HCT116 (cell line): ENCODE measurements around the gene WASL. TPM values are rescaled to one million over a fixed set of nuclear protein-coding genes. Genes with fewer than 3 reads are reported as not detected.

Experiments
- ATAC-seq: fragments of 200-7000 bp; cut with Tn5 transposase; 2 replicates; pipeline ENCODE4 v1.9.1; 2020; ENCODE audit warnings: mild to moderate bottlenecking, moderate library complexity
- BruUV-seq: library from RNA; stranded (reverse); fragments of 400-500 nt; replicated peaks from 2 replicates; lab custom pipeline; 2021; lab: Mats Ljungman, UMichigan
- CTCF ChIA-PET: fragments of 300-600 bp; sonication (Branson Sonifier 250); formaldehyde crosslinking; loops from one replicate; lab custom pipeline; 2021; ENCODE audit warnings: antibody characterized with exemption; lab: Charles Lee
- POLR2A ChIA-PET: fragments of 300-600, 350-600 bp; sonication (Branson Sonifier 250); formaldehyde crosslinking; loops from one replicate; lab custom pipeline; 2021; ENCODE audit warnings: antibody characterized with exemption; lab: Charles Lee
- RAD21 ChIA-PET, 2 experiments: fragments of 300-600 bp; sonication (Branson Sonifier 250); formaldehyde crosslinking; loops; one replicate each; lab custom pipeline; 2023; ENCODE audit warnings: low total read pairs in 2 of 2; ENCODE audit not compliant: uncharacterized antibody in 2 of 2, unreplicated experiment in 2 of 2, low non-redundant PET in 1 of 2; lab: Charles Lee
- DNase-seq: peaks from one replicate; pipeline ENCODE4 v3.0.0-alpha.2; 2010; ENCODE audit warnings: low read depth, low spot score
- H2AFZ ChIP-seq: fragments of 200-600 bp; shearing (Covaris generic), sonication (generic); 2 replicates; pipeline ENCODE4 v1.6.1; 2017; ENCODE audit warnings: low read depth, mixed run types, mixed read lengths, antibody characterized with exemption, low read length; ENCODE audit not compliant: poor library complexity, severe bottlenecking
- H3K27ac ChIP-seq: 2 replicates; pipeline ENCODE4 v1.5.1; 2012; ENCODE audit warnings: low read depth, low read length
- H3K27me3 ChIP-seq: fragments of 200-600 bp; sonication (generic); 2 replicates; pipeline ENCODE4 v1.6.1; 2016; ENCODE audit warnings: mixed run types, low read length, mixed read lengths; ENCODE audit not compliant: insufficient read depth
- H3K36me3 ChIP-seq, 2 experiments: fragments of 200-500 bp in 1 of 2; fragments of 200-600 bp in 1 of 2; sonication (Bioruptor generic) in 1 of 2; sonication (generic) in 1 of 2; 2 replicates each; pipeline versions ENCODE4 v1.5.1 to v1.6.1; 2014 to 2016; ENCODE audit warnings: low read length in 2 of 2, inconsistent platforms in 1 of 2, mixed read lengths in 1 of 2, mixed run types in 1 of 2; ENCODE audit not compliant: insufficient read depth in 2 of 2, control insufficient read depth in 1 of 2
- H3K4me1 ChIP-seq, 2 experiments: fragments of 200-600 bp in 1 of 2; sonication (generic) in 1 of 2; 2 replicates each; pipeline versions ENCODE4 v1.5.1 to v1.6.1; 2012 to 2017; ENCODE audit warnings: low read length in 2 of 2, inconsistent platforms in 1 of 2, mild to moderate bottlenecking in 1 of 2, mixed read lengths in 1 of 2, mixed run types in 1 of 2, moderate library complexity in 1 of 2; ENCODE audit not compliant: insufficient read depth in 2 of 2, control insufficient read depth in 1 of 2
- H3K4me2 ChIP-seq: fragments of 200-600 bp; sonication (generic); 2 replicates; pipeline ENCODE4 v1.6.1; 2017; ENCODE audit warnings: mixed run types, low read length, mixed read lengths
- H3K4me3 ChIP-seq, 2 experiments: fragments of 200-600 bp in 1 of 2; sonication (generic) in 1 of 2; replicated peaks in 1 of 2; 2 replicates each; pipeline ENCODE4 v1.5.1; 2011 to 2016; ENCODE audit warnings: low read length in 2 of 2, control low read depth in 1 of 2, low read depth in 1 of 2, mild to moderate bottlenecking in 1 of 2, mixed read lengths in 1 of 2, mixed run types in 1 of 2
- H3K79me2 ChIP-seq: fragments of 200-600 bp; sonication (generic); 2 replicates; pipeline ENCODE4 v1.6.1; 2017; ENCODE audit warnings: mild to moderate bottlenecking, mixed run types, low read length, moderate library complexity, mixed read lengths; ENCODE audit not compliant: insufficient read depth
- H3K9ac ChIP-seq: fragments of 200-600 bp; sonication (generic); 2 replicates; pipeline ENCODE4 v1.6.1; 2016; ENCODE audit warnings: low read length, mixed read lengths
- H3K9me2 ChIP-seq: fragments of 200-600 bp; sonication (generic), shearing (Covaris generic); 2 replicates; pipeline ENCODE4 v1.6.1; 2017; ENCODE audit warnings: mixed run types, mild to moderate bottlenecking, moderate library complexity; ENCODE audit not compliant: insufficient read depth
- H3K9me3 ChIP-seq, 2 experiments: fragments of 200-500 bp in 1 of 2; fragments of 200-600 bp in 1 of 2; sonication (Bioruptor generic) in 1 of 2; sonication (generic) in 1 of 2; 2 replicates each; pipeline ENCODE4 v1.6.1; 2014 to 2017; ENCODE audit warnings: low read length in 2 of 2, mixed read lengths in 2 of 2, inconsistent platforms in 1 of 2, low read depth in 1 of 2, mild to moderate bottlenecking in 1 of 2, mixed run types in 1 of 2, moderate library complexity in 1 of 2; ENCODE audit not compliant: control insufficient read depth in 1 of 2, insufficient read depth in 1 of 2
- H4K20me1 ChIP-seq: fragments of 200-600 bp; sonication (generic), shearing (Covaris generic); 2 replicates; pipeline ENCODE4 v1.6.1; 2017; ENCODE audit warnings: mixed run types, mild to moderate bottlenecking, moderate library complexity; ENCODE audit not compliant: insufficient read depth
- CEBPB ChIP-seq: IDR thresholded peaks from 2 replicates; pipeline ENCODE4 v1.6.1; 2012; ENCODE audit warnings: low read depth
- ELF1 ChIP-seq: IDR thresholded peaks from 2 replicates; pipeline ENCODE4 v1.6.1; 2012; ENCODE audit warnings: low read depth, borderline replicate concordance
- EZH2 ChIP-seq: fragments of 200-600 bp; sonication (generic); IDR thresholded peaks from 2 replicates; pipeline ENCODE4 v1.6.1; 2017; ENCODE audit warnings: antibody characterized with exemption, mixed run types
- FOSL1 ChIP-seq: IDR thresholded peaks from 2 replicates; pipeline ENCODE4 v1.6.1; 2012; ENCODE audit warnings: low read depth
- JUND ChIP-seq: IDR thresholded peaks from 2 replicates; pipeline ENCODE4 v1.6.1; 2012
- POLR2A ChIP-seq: IDR thresholded peaks from 2 replicates; pipeline ENCODE4 v1.7.0; 2011; ENCODE audit warnings: borderline replicate concordance; ENCODE audit not compliant: insufficient read depth, insufficient read length; ENCODE audit errors: extremely low read depth
- RAD21 ChIP-seq: IDR thresholded peaks from 2 replicates; pipeline ENCODE4 v1.6.1; 2012; ENCODE audit warnings: low read depth, mild to moderate bottlenecking
- ZNF274 ChIP-seq: fragments of 200-500 bp; sonication (Bioruptor generic); IDR thresholded peaks from 2 replicates; pipeline ENCODE4 v1.6.1; 2014; ENCODE audit warnings: mild to moderate bottlenecking, low read depth, low read length, inconsistent platforms
- intact Hi-C: fragments of 100-400 bp; cut with micrococcal nuclease; formaldehyde crosslinking; loops from 2 replicates; pipeline ENCODE4 v1.10.0; 2022
- total RNA-seq: library from RNA; stranded (reverse); gene quantifications from one replicate; pipeline ENCODE4 v1.2.1, GENCODE V29; 2021; ENCODE audit not compliant: unreplicated experiment
- TF ChIP-seq, protein P1 (sequence below): IDR thresholded peaks from 2 replicates; pipeline ENCODE4 v1.6.1; 2012
- TF ChIP-seq, protein P2 (sequence below), 3 experiments: fragments of 200-600 bp in 1 of 3; sonication (generic) in 1 of 3; IDR thresholded peaks in 2 of 3; conservative IDR thresholded peaks in 1 of 3; 2 replicates each; pipeline ENCODE4 v1.5.1; 2012 to 2017; ENCODE audit warnings: low read depth in 2 of 3, low read length in 2 of 3, antibody characterized with exemption in 1 of 3, borderline replicate concordance in 1 of 3, control low read depth in 1 of 3, mild to moderate bottlenecking in 1 of 3, mixed read lengths in 1 of 3, mixed run types in 1 of 3, moderate library complexity in 1 of 3; ENCODE audit not compliant: insufficient read depth in 1 of 3

WASL gene
- total RNA-seq, 1 experiment from 2014 or later, result 26.2 TPM

DNA sequence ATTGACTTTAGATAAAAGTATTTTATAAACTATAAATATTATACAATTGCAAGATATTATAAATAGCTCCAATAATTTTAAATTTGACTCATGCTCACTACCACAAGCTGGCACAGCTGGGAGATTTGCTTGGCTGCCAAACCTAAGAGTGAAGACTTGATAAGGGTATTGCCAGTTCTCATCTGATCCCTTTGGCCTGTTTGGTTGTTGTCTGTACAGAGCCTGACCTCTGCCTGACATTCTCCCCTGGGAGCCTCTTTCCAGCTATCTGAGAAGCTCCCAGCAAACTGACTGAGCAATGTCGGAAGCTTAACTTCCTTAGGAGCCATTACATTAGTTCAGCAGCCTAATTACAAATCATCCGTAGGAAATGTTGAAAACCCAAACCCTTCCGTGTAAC is 103.3 kb downstream of the WASL start:
- POLR2A ChIA-PET, result interaction anchor here (0.9 kb wide), 1 partner anchor 46 kb away, joined by 3 read pairs; no protein-coding TSS in a partner anchor
- no peak for ATAC-seq
- Histone ChIP-seq H3K4me3 (no peak overlapping the region), H3K36me3 (no peaks in the 10 kb centered on the region), H3K27ac (no peak overlapping the region), H4K20me1 (no peaks in the 10 kb centered on the region), H3K27me3 (no peaks in the 10 kb centered on the region), H3K9me2 (no peaks in the 10 kb centered on the region), H3K9ac (no peak overlapping the region), H3K79me2 (no peaks in the 10 kb centered on the region), H2AFZ (no peak overlapping the region), H3K9me3 (no peaks in the 10 kb centered on the region), H3K4me1 (peaks cover 13 to 33% of the 10 kb centered on the region in 2 experiments; a peak in 3 of 4 replicates), H3K4me2 (no peak overlapping the region)
- intact Hi-C loops, result no loop called here
- CTCF ChIA-PET, result interaction anchor here (0.6 to 1.0 kb wide), 2 partner anchors 9 to 227 kb away, joined by 3 read pairs; no protein-coding TSS in a partner anchor
- no peak for DNase-seq
- TF ChIP-seq RAD21, result no peak
- TF ChIP-seq, protein P1, sequence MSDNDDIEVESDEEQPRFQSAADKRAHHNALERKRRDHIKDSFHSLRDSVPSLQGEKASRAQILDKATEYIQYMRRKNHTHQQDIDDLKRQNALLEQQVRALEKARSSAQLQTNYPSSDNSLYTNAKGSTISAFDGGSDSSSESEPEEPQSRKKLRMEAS, result no peak
- no peak for TF ChIP-seq EZH2
- no peak for TF ChIP-seq CEBPB
- no peak for TF ChIP-seq ELF1
- TF ChIP-seq, protein P2, sequence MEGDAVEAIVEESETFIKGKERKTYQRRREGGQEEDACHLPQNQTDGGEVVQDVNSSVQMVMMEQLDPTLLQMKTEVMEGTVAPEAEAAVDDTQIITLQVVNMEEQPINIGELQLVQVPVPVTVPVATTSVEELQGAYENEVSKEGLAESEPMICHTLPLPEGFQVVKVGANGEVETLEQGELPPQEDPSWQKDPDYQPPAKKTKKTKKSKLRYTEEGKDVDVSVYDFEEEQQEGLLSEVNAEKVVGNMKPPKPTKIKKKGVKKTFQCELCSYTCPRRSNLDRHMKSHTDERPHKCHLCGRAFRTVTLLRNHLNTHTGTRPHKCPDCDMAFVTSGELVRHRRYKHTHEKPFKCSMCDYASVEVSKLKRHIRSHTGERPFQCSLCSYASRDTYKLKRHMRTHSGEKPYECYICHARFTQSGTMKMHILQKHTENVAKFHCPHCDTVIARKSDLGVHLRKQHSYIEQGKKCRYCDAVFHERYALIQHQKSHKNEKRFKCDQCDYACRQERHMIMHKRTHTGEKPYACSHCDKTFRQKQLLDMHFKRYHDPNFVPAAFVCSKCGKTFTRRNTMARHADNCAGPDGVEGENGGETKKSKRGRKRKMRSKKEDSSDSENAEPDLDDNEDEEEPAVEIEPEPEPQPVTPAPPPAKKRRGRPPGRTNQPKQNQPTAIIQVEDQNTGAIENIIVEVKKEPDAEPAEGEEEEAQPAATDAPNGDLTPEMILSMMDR (IDR thresholded peaks at IDR 0.05 in 2 of 3, conservative IDR thresholded peaks at IDR 0.05 in 1 of 3; ENCODE audit: borderline replicate concordance in 1 of 3, insufficient read depth in 1 of 3, low read depth in 2 of 3, low read length in 2 of 3), result no peak
- no peak for TF ChIP-seq ZNF274
- TF ChIP-seq JUND, result no peak
- no peak for TF ChIP-seq POLR2A
- no peak for TF ChIP-seq FOSL1
- RAD21 ChIA-PET, result no interaction called here
- BruUV-seq, result no TSS peak
